Measurements from ENCODE around the gene AXIN2.
"Not testable (repeated sequence)": the region's sequence is repeated elsewhere in the genome, so short reads cannot be mapped to it uniquely, and the experiment has no call there.

Gene AXIN2

GRCh38 chr17:65515959-65516948, 45.2 kb downstream of the AXIN2 start:
- DNase-seq (ENCODE audit: low spot score) = no peak

- DNase-seq (ENCODE audit: low spot score) = no peak
Measured at GRCh38 chr17:65515512-65515911, 45.9 kb downstream of the AXIN2 start.

- no peak for DNase-seq (ENCODE audit: low spot score)
Measured at GRCh38 chr17:65514541-65514940, 46.9 kb downstream of the AXIN2 start.

GRCh38 chr17:65514082-65514481, 47.4 kb downstream of the AXIN2 start:
- no peak for DNase-seq (ENCODE audit: low spot score)

- DNase-seq (ENCODE audit: low spot score) = no peak
Measured at GRCh38 chr17:65511316-65511715, 50.1 kb downstream of the AXIN2 start.

- DNase-seq (ENCODE audit: low spot score) = no peak
Measured at GRCh38 chr17:65509032-65509431, 52.4 kb downstream of the AXIN2 start.

- not testable (repeated sequence) for DNase-seq (ENCODE audit: low spot score)
Measured at GRCh38 chr17:65504673-65505072, 56.8 kb downstream of the AXIN2 start.

GRCh38 chr17:65504141-65504540, 57.3 kb downstream of the AXIN2 start:
- no peak for DNase-seq (ENCODE audit: low spot score)

GRCh38 chr17:65503557-65503956, 57.9 kb downstream of the AXIN2 start:
- DNase-seq (ENCODE audit: low spot score) = no peak

GRCh38 chr17:65498816-65499215, 62.6 kb downstream of the AXIN2 start:
- DNase-seq (ENCODE audit: low spot score) = no peak

GRCh38 chr17:65496801-65497200, 64.6 kb downstream of the AXIN2 start:
- DNase-seq (ENCODE audit: low spot score) = no peak

GRCh38 chr17:65495122-65496055, 66.1 kb downstream of the AXIN2 start:
- no peak for DNase-seq (ENCODE audit: low spot score)

- no peak for DNase-seq (ENCODE audit: low spot score)
Measured at GRCh38 chr17:65489413-65490155, 71.9 kb downstream of the AXIN2 start.

GRCh38 chr17:65488665-65489064, 72.8 kb downstream of the AXIN2 start:
- no peak for DNase-seq (ENCODE audit: low spot score)

GRCh38 chr17:65487990-65488389, 73.5 kb downstream of the AXIN2 start:
- no peak for DNase-seq (ENCODE audit: low spot score)

GRCh38 chr17:65487161-65487560, 74.3 kb downstream of the AXIN2 start:
- DNase-seq (ENCODE audit: low spot score) = no peak

- DNase-seq (ENCODE audit: low spot score) = no peak
Measured at GRCh38 chr17:65485388-65486299, 75.8 kb downstream of the AXIN2 start.

- not testable (repeated sequence) for DNase-seq (ENCODE audit: low spot score)
Measured at GRCh38 chr17:65484405-65484804, 77.0 kb downstream of the AXIN2 start.

- no peak for DNase-seq (ENCODE audit: low spot score)
Measured at GRCh38 chr17:65483438-65483837, 78.0 kb downstream of the AXIN2 start.

- no peak for DNase-seq (ENCODE audit: low spot score)
Measured at GRCh38 chr17:65482201-65482600, 79.2 kb downstream of the AXIN2 start.

GRCh38 chr17:65479282-65479681, 82.2 kb downstream of the AXIN2 start:
- no peak for DNase-seq (ENCODE audit: low spot score)

Measured in hematopoietic multipotent progenitor cell treated with erythropoietin and hydrocortisone succinate and interleukin-3 and kit ligand, for 17 days (in vitro differentiated cells).